Stimulated activated CD8-positive, alpha-beta memory T cell treated with anti-CD3 and anti-CD28 coated beads, Interleukin-4, amount 100 ng/mL, for 48 hours (primary cell): ENCODE measurements around the gene NLRP3.
"Not testable (repeated sequence)": the region's sequence is repeated elsewhere in the genome, so short reads cannot be mapped to it uniquely, and the experiment has no call there.

ENCODE experiments used
- DNase-seq: peaks from one replicate; pipeline ENCODE4 v3.0.0-alpha.2; 2020

NLRP3 gene

DNA sequence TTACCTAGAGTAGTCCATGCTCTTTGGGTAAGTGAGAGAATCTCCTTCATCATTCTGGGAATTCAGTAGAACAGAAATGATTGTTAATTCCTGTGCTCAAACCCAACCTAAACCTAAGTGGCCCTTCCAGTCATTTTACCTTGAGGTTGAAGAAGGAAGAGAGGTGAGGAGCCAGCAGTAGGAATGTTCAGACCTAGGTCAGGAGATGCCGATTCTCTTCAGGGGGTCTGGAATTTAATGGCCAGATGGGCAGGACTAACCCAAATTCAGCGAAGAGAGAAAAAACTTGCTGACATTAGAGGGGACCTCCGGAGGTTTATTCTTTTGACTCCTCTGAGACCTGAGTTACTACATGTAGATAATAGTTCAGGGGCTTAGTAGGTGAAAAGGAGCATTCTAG lies 58.4 kb downstream of the NLRP3 start:
- DNase-seq, result no peak

DNA sequence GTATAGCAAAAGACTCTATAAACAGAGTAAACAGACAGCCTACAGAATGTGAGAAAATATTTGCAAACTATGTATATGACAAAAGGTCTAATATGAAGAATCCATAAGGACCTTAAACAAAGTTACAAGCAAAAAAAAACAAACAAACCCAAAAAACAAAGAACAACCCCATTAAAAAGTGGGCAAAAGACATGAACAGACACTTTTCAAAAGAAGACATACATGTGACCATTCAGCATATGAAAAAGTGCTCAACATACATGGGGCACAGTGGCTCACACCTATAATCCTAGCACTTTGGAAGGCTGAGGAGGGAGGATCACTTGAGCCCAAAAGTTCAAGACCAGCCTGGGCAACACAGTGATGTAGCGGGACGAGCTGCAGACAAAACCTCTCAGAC lies 59.8 kb downstream of the NLRP3 start:
- no peak for DNase-seq

DNA sequence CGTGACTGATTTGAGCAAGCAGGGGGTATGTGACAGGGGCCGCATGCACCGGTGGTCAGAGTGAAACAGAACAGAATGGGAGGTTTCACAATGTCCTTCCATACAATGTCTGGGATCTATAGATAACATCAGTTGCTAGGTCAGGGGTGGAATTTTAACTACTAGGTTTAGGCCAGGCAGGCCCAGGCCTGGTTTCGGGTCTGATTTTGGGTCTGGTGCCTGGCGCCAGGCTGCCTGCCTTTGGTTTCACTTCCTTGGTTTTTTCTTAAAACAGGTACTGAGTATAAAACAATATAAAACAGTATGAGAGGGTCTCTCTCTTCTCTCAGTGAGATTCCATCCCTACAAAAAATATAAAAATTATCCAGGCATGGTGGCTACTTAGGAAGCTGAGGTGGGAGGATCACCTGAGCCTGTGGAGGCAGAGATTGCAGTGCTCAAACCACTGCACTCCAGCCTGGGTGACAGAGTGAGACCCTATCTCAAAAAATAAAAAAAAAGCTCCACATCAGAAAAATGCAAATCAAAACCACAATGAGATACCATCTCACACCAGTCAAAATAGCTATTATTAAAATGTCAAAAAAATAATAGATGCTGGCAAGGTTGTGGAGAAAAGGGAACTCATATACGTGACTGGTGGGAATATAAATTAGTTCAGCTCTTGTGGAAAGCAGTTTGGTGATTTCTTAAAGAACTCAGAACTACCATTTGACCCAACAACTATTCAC lies 60.5 kb downstream of the NLRP3 start:
- not testable (repeated sequence) for DNase-seq

DNA sequence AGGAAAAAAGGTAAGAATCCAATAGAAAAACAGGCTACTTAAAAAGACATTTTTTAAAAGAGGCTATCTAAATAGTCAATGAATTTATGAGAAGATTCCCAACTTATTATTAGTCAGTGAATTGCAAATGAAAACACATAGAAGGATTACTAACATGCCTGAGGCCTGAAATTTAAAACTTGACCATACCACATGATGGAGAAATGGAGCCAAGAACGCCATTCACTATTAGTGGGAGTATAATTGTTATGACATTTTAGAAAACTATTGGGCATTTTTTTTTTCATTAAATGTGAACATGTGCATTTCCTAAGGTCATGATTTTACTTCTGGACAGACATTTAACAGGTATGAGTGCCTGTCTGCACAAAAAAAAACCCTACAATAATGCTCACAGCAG lies 66.8 kb downstream of the NLRP3 start:
- no peak for DNase-seq

DNA sequence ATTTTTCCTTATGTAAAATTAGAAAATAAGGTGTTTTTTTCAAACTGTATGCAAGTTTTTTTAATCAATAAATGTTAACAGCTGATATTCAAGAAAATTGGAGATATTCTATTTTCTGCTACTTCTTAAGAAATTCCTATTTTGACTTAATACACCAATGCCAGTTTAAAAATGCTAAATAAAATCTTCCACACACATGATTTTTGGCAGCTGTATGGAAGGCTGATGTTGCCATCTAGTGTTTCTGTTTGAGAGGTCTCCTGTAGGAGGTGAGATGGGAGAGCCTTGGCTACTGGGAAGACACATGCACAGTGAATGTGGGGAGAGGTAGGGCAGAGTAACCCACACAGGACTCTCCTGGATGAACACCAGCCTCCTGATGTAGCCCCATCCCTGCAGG lies 71.1 kb downstream of the NLRP3 start:
- DNase-seq, result no peak

DNA sequence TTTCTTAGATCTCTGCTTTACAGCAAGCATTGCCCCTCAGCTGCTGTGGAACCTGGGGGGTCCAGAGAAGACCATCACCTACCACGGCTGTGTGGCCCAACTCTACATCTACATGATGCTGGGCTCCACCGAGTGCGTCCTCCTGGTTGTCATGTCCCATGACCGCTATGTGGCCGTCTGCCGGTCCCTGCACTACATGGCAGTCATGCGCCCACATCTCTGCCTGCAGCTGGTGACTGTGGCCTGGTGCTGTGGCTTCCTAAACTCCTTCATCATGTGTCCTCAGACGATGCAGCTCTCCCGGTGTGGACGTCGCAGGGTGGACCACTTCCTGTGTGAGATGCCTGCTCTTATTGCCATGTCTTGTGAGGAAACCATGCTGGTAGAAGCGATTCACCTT lies 75.4 kb downstream of the NLRP3 start:
- DNase-seq, result no peak

DNA sequence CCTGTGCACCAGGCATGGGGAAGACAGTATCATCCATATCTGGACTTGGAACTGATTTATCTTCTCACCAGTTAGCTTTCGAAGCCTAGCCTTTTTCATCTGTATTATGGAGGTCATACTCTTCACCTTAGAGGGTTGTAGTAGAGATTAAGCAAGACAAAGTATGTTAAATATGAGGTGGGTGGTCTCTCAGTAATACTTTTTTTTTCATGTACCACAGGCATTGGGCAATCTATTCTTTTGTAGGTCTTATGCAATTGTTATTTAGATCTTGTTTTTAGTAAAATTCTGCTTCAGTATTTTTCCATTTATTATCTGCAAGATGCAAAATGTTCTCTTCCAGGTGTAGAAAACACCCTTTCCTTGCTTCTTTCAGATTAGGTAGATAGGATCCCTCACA lies 77.1 kb downstream of the NLRP3 start:
- no peak for DNase-seq

DNA sequence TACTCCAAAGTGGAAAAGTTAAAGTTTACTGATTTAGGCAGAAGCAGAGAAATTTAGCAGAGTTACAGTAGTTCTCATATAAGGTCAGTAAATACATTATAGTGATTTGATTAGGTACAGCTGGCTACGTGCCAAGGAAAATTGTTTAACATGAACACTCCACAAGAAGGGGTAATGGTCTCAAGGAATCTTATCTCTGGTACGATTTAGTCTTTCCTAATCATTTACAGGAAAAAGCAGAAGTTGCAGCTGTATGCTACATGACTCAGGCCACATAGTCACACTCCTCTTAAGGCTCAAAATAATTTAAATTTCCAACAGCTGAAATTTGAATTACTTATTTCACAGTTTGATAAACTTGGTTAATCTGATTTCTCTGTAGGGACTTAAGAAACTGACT lies 78.8 kb downstream of the NLRP3 start:
- DNase-seq, result no peak

DNA sequence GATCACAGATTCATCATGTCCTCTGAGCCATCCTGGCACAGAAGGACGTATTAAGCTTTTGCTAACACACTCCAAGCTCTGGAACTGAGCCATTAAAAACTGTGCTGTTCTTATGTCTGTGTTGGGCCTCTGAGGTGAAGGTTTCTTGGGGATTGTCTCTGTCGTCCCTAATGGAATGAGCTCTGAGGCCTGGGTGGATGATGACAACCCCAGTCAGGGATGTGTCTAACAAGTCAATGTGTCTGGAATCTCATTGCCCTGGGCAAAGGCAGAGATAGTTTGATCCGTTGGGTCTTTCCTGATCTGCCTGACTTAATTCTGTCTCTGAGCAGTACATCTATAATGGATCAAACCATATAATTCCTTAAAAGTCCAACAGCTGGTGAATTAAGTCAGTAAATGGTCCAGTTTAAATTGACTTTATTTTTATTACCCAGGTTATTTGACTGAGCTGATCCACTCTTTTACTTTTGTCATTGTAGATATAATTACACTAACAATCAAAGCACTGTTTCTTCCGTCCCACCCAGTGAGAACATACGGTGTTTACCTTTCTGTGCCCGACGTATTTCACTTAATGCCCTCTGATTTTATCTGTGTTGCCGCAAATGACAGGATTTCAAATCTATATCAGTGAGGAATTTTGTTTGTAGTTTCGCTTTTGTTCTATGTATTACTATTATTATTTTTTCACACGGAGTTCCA lies 80.8 kb downstream of the NLRP3 start:
- DNase-seq, result no peak
